Keratinocyte (primary cell): ENCODE results near the gene TAS2R39.
"Not testable (repeated sequence)": the region's sequence is repeated elsewhere in the genome, so short reads cannot be mapped to it uniquely, and the experiment has no call there.

ENCODE experiments used
- EZH2 ChIP-seq: IDR thresholded peaks from one replicate; pipeline ENCODE4 v1.6.1; 2012; ENCODE audit warnings: inconsistent platforms, mild to moderate bottlenecking, low read length, moderate library complexity
- TF ChIP-seq, protein P1 (sequence below), 3 experiments: IDR thresholded peaks in 1 of 3; conservative IDR thresholded peaks in 1 of 3; optimal IDR thresholded peaks in 1 of 3; 2 replicates in 2 of 3; 3 replicates in 1 of 3; pipeline versions ENCODE3 to v1.5.1; 2011; ENCODE audit warnings: low read length in 3 of 3, mild to moderate bottlenecking in 3 of 3, moderate library complexity in 2 of 3, control low read depth in 1 of 3, inconsistent platforms in 1 of 3; ENCODE audit not compliant: insufficient read depth in 2 of 3; ENCODE audit errors: extremely low read depth in 1 of 3

DNA sequence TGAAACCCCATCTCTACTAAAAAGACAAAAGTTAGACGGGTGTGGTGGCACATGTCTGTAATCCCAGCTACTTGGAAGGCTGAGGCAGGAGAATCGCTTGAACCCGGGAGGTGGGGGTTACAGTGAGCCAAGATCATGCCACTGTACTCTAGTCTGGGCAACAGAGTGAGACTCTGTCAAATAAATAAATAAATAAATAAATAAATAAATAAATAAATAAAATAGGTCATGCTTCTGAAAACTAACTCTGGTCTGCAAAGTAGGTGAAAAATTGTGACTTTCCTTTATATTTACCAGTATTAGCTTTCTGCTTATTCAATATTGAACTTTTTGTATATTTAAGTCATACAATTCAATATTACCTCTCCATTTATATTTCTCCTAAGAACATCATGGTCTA lies 24.6 kb upstream of the TAS2R39 start:
- TF ChIP-seq, protein P1, sequence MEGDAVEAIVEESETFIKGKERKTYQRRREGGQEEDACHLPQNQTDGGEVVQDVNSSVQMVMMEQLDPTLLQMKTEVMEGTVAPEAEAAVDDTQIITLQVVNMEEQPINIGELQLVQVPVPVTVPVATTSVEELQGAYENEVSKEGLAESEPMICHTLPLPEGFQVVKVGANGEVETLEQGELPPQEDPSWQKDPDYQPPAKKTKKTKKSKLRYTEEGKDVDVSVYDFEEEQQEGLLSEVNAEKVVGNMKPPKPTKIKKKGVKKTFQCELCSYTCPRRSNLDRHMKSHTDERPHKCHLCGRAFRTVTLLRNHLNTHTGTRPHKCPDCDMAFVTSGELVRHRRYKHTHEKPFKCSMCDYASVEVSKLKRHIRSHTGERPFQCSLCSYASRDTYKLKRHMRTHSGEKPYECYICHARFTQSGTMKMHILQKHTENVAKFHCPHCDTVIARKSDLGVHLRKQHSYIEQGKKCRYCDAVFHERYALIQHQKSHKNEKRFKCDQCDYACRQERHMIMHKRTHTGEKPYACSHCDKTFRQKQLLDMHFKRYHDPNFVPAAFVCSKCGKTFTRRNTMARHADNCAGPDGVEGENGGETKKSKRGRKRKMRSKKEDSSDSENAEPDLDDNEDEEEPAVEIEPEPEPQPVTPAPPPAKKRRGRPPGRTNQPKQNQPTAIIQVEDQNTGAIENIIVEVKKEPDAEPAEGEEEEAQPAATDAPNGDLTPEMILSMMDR (optimal IDR thresholded peaks at IDR 0.05 in 1 of 3, IDR thresholded peaks at IDR 0.05 in 1 of 3, conservative IDR thresholded peaks at IDR 0.05 in 1 of 3; ENCODE audit: extremely low read depth in 1 of 3, insufficient read depth in 2 of 3, low read length in 3 of 3): not testable (repeated sequence)
- TF ChIP-seq EZH2: not testable (repeated sequence)
